Testis (tissue), 2 donors: ENCODE results near the gene TAF11L3.
"Not testable (repeated sequence)": the region's sequence is repeated elsewhere in the genome, so short reads cannot be mapped to it uniquely, and the experiment has no call there.

ENCODE experiments used
- POLR2A ChIP-seq: fragments of 450-650 bp; IDR thresholded peaks from one replicate; pipeline ENCODE4 v1.6.1; 2017; ENCODE audit warnings: antibody characterized with exemption, mild to moderate bottlenecking, moderate library complexity
- TF ChIP-seq, protein P1 (sequence below), 3 experiments: fragments of 450-650 bp in 2 of 3; fragments of 200-600 bp in 1 of 3; sonication (generic) in 1 of 3; IDR thresholded peaks; one replicate each; pipeline ENCODE4 v1.5.1; 2016 to 2019; ENCODE audit warnings: antibody characterized with exemption in 3 of 3, mild to moderate bottlenecking in 2 of 3, moderate library complexity in 1 of 3

DNA sequence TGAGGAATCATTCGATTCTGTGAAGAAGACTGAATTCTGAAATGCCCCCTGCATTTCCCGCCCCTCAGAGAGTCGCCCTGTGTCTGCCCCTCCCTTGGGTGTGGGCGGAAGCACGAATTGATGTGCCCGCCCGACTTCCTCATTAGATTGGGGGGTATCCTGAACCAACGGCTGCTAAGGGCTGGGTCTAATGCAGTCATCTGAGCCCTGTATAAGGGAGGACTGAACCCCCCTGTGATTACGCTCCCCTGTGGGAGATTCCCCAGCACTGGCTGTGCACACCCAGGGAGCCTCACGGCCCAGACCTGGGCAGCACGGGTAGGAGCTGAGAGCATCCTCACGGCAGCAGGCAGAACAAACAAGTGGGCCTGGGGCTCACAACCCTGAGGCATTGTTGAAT, 641 bp upstream of the TAF11L3 start:
- TF ChIP-seq, protein P1, sequence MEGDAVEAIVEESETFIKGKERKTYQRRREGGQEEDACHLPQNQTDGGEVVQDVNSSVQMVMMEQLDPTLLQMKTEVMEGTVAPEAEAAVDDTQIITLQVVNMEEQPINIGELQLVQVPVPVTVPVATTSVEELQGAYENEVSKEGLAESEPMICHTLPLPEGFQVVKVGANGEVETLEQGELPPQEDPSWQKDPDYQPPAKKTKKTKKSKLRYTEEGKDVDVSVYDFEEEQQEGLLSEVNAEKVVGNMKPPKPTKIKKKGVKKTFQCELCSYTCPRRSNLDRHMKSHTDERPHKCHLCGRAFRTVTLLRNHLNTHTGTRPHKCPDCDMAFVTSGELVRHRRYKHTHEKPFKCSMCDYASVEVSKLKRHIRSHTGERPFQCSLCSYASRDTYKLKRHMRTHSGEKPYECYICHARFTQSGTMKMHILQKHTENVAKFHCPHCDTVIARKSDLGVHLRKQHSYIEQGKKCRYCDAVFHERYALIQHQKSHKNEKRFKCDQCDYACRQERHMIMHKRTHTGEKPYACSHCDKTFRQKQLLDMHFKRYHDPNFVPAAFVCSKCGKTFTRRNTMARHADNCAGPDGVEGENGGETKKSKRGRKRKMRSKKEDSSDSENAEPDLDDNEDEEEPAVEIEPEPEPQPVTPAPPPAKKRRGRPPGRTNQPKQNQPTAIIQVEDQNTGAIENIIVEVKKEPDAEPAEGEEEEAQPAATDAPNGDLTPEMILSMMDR (IDR thresholded peaks at IDR 0.05) = not testable (repeated sequence)
- TF ChIP-seq POLR2A = not testable (repeated sequence)
